SK-N-SH (cell line): ENCODE data around the gene LZTFL1. TPM values are rescaled to one million over a fixed set of nuclear protein-coding genes. Genes with fewer than 3 reads are reported as not detected.
A peak's percentile ranks its signal among the peaks of the same experiment; 100 is the strongest.

Experiments used
- CTCF ChIA-PET: fragments of 300-600, 350-600 bp; formaldehyde crosslinking; extraction: SDS; loops from one replicate; lab custom pipeline; 2021; lab: Yijun Ruan, JAX
- POLR2A ChIA-PET: fragments of 350-600 bp; sonication (Branson Sonifier 250); formaldehyde crosslinking; extraction: SDS; loops from one replicate; lab custom pipeline; 2020; ENCODE audit warnings: antibody characterized with exemption, inconsistent platforms; lab: Yijun Ruan, JAX
- DNase-seq: peaks from one replicate; pipeline ENCODE4 v3.0.0; 2012
- H2AFZ ChIP-seq: fragments of 200-600 bp; sonication (generic); 2 replicates; pipeline ENCODE4 v1.8.1; 2016; ENCODE audit warnings: antibody characterized with exemption, mild to moderate bottlenecking, low read depth
- H3F3A ChIP-seq: fragments of 200-600 bp; sonication (generic); replicated peaks from 2 replicates; pipeline ENCODE3; 2016; ENCODE audit warnings: antibody characterized with exemption, mild to moderate bottlenecking; ENCODE audit not compliant: insufficient read depth
- H3K27ac ChIP-seq, 2 experiments: fragments of 200-500 bp in 1 of 2; fragments of 200-600 bp in 1 of 2; sonication (Bioruptor generic) in 1 of 2; sonication (generic), shearing (Covaris generic) in 1 of 2; 2 replicates each; pipeline versions ENCODE4 v1.5.1 to v1.6.1; 2014 to 2016; ENCODE audit warnings: low read depth in 2 of 2, inconsistent platforms in 1 of 2, low read length in 1 of 2, mild to moderate bottlenecking in 1 of 2, mixed read lengths in 1 of 2
- H3K27me3 ChIP-seq: fragments of 200-600 bp; sonication (generic), shearing (Covaris generic); 2 replicates; pipeline ENCODE4 v1.6.1; 2016; ENCODE audit warnings: mixed run types; ENCODE audit not compliant: insufficient read depth
- H3K36me3 ChIP-seq, 2 experiments: fragments of 200-500 bp in 1 of 2; fragments of 200-600 bp in 1 of 2; sonication (Bioruptor generic) in 1 of 2; sonication (generic) in 1 of 2; replicated peaks in 1 of 2; 2 replicates each; pipeline versions ENCODE3 to v1.5.1; 2014 to 2016; ENCODE audit warnings: low read length in 1 of 2, mild to moderate bottlenecking in 1 of 2; ENCODE audit not compliant: insufficient read depth in 2 of 2, control insufficient read depth in 1 of 2
- H3K4me1 ChIP-seq, 2 experiments: fragments of 200-500 bp in 1 of 2; fragments of 200-600 bp in 1 of 2; sonication (Bioruptor generic) in 1 of 2; sonication (generic), shearing (Covaris generic) in 1 of 2; 2 replicates each; pipeline versions ENCODE4 v1.5.1 to v1.6.1; 2014 to 2016; ENCODE audit warnings: low read depth in 1 of 2, low read length in 1 of 2, mixed run types in 1 of 2; ENCODE audit not compliant: insufficient read depth in 2 of 2, control insufficient read depth in 1 of 2
- H3K4me2 ChIP-seq: fragments of 200-600 bp; sonication (generic), shearing (Covaris generic); 2 replicates; pipeline ENCODE4 v1.6.1; 2017; ENCODE audit warnings: mixed run types
- H3K4me3 ChIP-seq, 2 experiments: fragments of 200-500 bp in 1 of 2; fragments of 200-600 bp in 1 of 2; sonication (Bioruptor generic) in 1 of 2; sonication (generic), shearing (Covaris generic) in 1 of 2; 2 replicates each; pipeline versions ENCODE4 v1.5.1 to v1.8.1; 2014 to 2016; ENCODE audit warnings: low read depth in 2 of 2, inconsistent platforms in 1 of 2, low read length in 1 of 2, mild to moderate bottlenecking in 1 of 2, mixed read lengths in 1 of 2, moderate library complexity in 1 of 2
- H3K79me2 ChIP-seq: fragments of 200-600 bp; sonication (generic); 2 replicates; pipeline ENCODE4 v1.8.1; 2017; ENCODE audit warnings: mild to moderate bottlenecking; ENCODE audit not compliant: insufficient read depth
- H3K9ac ChIP-seq: fragments of 200-600 bp; sonication (generic); 2 replicates; pipeline ENCODE4 v1.6.1; 2017; ENCODE audit warnings: mixed run types
- H3K9me2 ChIP-seq: fragments of 200-600 bp; sonication (generic); 2 replicates; pipeline ENCODE4 v1.6.1; 2017; ENCODE audit warnings: mixed run types
- H3K9me3 ChIP-seq: fragments of 200-600 bp; sonication (generic); 2 replicates; pipeline ENCODE4 v1.6.1; 2017; ENCODE audit warnings: mixed run types, mild to moderate bottlenecking, moderate library complexity
- H4K20me1 ChIP-seq: fragments of 200-600 bp; sonication (generic); 2 replicates; pipeline ENCODE4 v1.6.1; 2017; ENCODE audit warnings: mild to moderate bottlenecking, mixed run types; ENCODE audit not compliant: insufficient read depth
- EZH2phosphoT487 ChIP-seq: fragments of 200-600 bp; sonication (generic); IDR thresholded peaks from 2 replicates; pipeline ENCODE4 v1.6.1; 2017; ENCODE audit warnings: low read depth, mixed run types, mild to moderate bottlenecking, antibody characterized with exemption, moderate library complexity, borderline replicate concordance
- FOXJ3 ChIP-seq: sonication (generic); formaldehyde crosslinking; IDR thresholded peaks from 2 replicates; pipeline ENCODE4 v1.5.1; 2020; ENCODE audit warnings: mild to moderate bottlenecking, missing genetic modification reagents
- FOXM1 ChIP-seq: IDR thresholded peaks from 2 replicates; pipeline ENCODE4 v1.4.0; 2012; ENCODE audit warnings: low read depth, mild to moderate bottlenecking
- GABPA ChIP-seq: IDR thresholded peaks from 2 replicates; pipeline ENCODE4 v1.4.0; 2012; ENCODE audit warnings: low read depth, mild to moderate bottlenecking
- JUND ChIP-seq: IDR thresholded peaks from 2 replicates; pipeline ENCODE4 v1.4.0; 2012
- MEF2A ChIP-seq: IDR thresholded peaks from 2 replicates; pipeline ENCODE4 v1.4.0; 2012; ENCODE audit warnings: low read depth, borderline replicate concordance
- MXI1 ChIP-seq: IDR thresholded peaks from 2 replicates; pipeline ENCODE4 v1.6.1; 2012; ENCODE audit warnings: mild to moderate bottlenecking, low read depth, low read length, improper control_type of control experiment
- NFIC ChIP-seq: IDR thresholded peaks from 2 replicates; pipeline ENCODE4 v1.4.0; 2012; ENCODE audit warnings: borderline replicate concordance
- NRF1 ChIP-seq: IDR thresholded peaks from 2 replicates; pipeline ENCODE4 v1.6.1; 2012; ENCODE audit warnings: low read depth, mild to moderate bottlenecking, low read length
- PBX3 ChIP-seq: IDR thresholded peaks from 2 replicates; pipeline ENCODE4; 2012
- RFX5 ChIP-seq: IDR thresholded peaks from 2 replicates; pipeline ENCODE4 v1.6.1; 2012; ENCODE audit warnings: mild to moderate bottlenecking, improper control_type of control experiment, low read length
- TCF12 ChIP-seq: IDR thresholded peaks from 2 replicates; pipeline ENCODE4 v1.4.0; 2012
- TEAD4 ChIP-seq: IDR thresholded peaks from 2 replicates; pipeline ENCODE4 v1.4.0; 2012; ENCODE audit warnings: mild to moderate bottlenecking, borderline replicate concordance; ENCODE audit not compliant: insufficient read depth
- USF1 ChIP-seq: IDR thresholded peaks from 2 replicates; pipeline ENCODE4 v1.4.0; 2012; ENCODE audit warnings: low read depth, borderline replicate concordance
- USF2 ChIP-seq: fragments of 150-350 bp; IDR thresholded peaks from 2 replicates; pipeline ENCODE4 v1.6.1; 2017; ENCODE audit warnings: antibody characterized with exemption, low read length, low read depth, borderline replicate concordance
- YY1 ChIP-seq: IDR thresholded peaks from 2 replicates; pipeline ENCODE4 v1.4.0; 2012; ENCODE audit warnings: low read depth, mild to moderate bottlenecking
- ZBTB33 ChIP-seq: IDR thresholded peaks from 2 replicates; pipeline ENCODE4 v1.4.0; 2012; ENCODE audit warnings: low read depth, borderline replicate concordance
- WGBS: methylation state at CpG from one replicate; pipeline ENCODE4 v1.1.6; 2017; ENCODE audit warnings: low lambda C conversion rate; 5-methylcytosine and 5-hydroxymethylcytosine counted together
- polyA plus RNA-seq, 3 experiments: library from polyadenylated mRNA; depleted of rRNA; stranded (reverse); fragments of >200 nt; gene quantifications; 2 replicates each; pipeline ENCODE4 v1.2.3, GENCODE V29; 2012

Gene LZTFL1
- polyA plus RNA-seq, 1 of the 3 experiments (the other 2 are of a cell fraction): 11.9 TPM

- H3F3A ChIP-seq: no peaks in the 10 kb centered on the region
- no peak overlapping the region for H3K9ac ChIP-seq
- no peaks in the 10 kb centered on the region for H3K79me2 ChIP-seq
- no peaks in the 10 kb centered on the region for H3K9me2 ChIP-seq
- H3K9me3 ChIP-seq: no peaks in the 10 kb centered on the region
- H3K4me1 ChIP-seq: peaks cover 0 to 4% of the 10 kb centered on the region in 2 experiments; a peak in 1 of 4 replicates
- POLR2A ChIA-PET: no interaction called here
- no peak overlapping the region for H2AFZ ChIP-seq
- WGBS: 50% methylated on average over 7 of the region's 7 CpGs
- CTCF ChIA-PET: interaction anchor here (1.0 to 1.3 kb wide), 3 partner anchors 10 to 127 kb away, joined by 3 read pairs; no protein-coding TSS in a partner anchor
- DNase-seq: peak; percentile 37
- no peak overlapping the region for H3K4me3 ChIP-seq
- no peaks in the 10 kb centered on the region for H3K27me3 ChIP-seq
- TF ChIP-seq EZH2phosphoT487 (no peak), RFX5 (no peak), USF1 (no peak), YY1 (no peak), JUND (no peak), NRF1 (no peak)
- no peak overlapping the region for H3K27ac ChIP-seq
- H4K20me1 ChIP-seq: no peaks in the 10 kb centered on the region
- H3K4me2 ChIP-seq: no peak overlapping the region
- no peaks in the 10 kb centered on the region for H3K36me3 ChIP-seq
Measured at GRCh38 chr3:45887759-45888511, 46.0 kb upstream of the LZTFL1 start.

- H3K9me2 ChIP-seq: no peaks in the 10 kb centered on the region
- no peaks in the 10 kb centered on the region for H3F3A ChIP-seq
- H3K4me3 ChIP-seq: no peak overlapping the region
- no peaks in the 10 kb centered on the region for H3K9me3 ChIP-seq
- H2AFZ ChIP-seq: no peak overlapping the region
- ChIA-PET CTCF (interaction anchor here (1.0 kb wide), 2 partner anchors 9 to 126 kb away, joined by 3 read pairs; no protein-coding TSS in a partner anchor), POLR2A (no interaction called here)
- H3K4me2 ChIP-seq: no peak overlapping the region
- no peak overlapping the region for H3K9ac ChIP-seq
- 72% methylated on average over 4 of the region's 4 CpGs for WGBS
- no peak for DNase-seq
- H3K36me3 ChIP-seq: no peaks in the 10 kb centered on the region
- TF ChIP-seq NFIC (no peak), FOXM1 (no peak), TEAD4 (no peak), GABPA (no peak), TCF12 (no peak), EZH2phosphoT487 (no peak), JUND (no peak), ZBTB33 (no peak), YY1 (no peak), USF2 (no peak), MEF2A (no peak), PBX3 (no peak), FOXJ3 (CRISPR knock-in tag) (no peak), USF1 (no peak), MXI1 (no peak)
- no peaks in the 10 kb centered on the region for H3K27me3 ChIP-seq
- H3K79me2 ChIP-seq: no peaks in the 10 kb centered on the region
- no peaks in the 10 kb centered on the region for H4K20me1 ChIP-seq
- peaks cover 0 to 4% of the 10 kb centered on the region in 2 experiments; a peak in 1 of 4 replicates for H3K4me1 ChIP-seq
- no peak overlapping the region for H3K27ac ChIP-seq
Measured at GRCh38 chr3:45887285-45887684, 45.4 kb upstream of the LZTFL1 start.
